Hepatocyte (in vitro differentiated cells): ENCODE measurements around the gene MTG1.

Experiments used
- EZH2 ChIP-seq: fragments of 200-600 bp; sonication (generic); IDR thresholded peaks from 2 replicates; pipeline ENCODE4 v1.6.1; 2016; ENCODE audit warnings: antibody characterized with exemption, mild to moderate bottlenecking, borderline replicate concordance
- EZH2phosphoT487 ChIP-seq: fragments of 200-600 bp; sonication (generic); IDR thresholded peaks from one replicate; pipeline ENCODE4 v1.6.1; 2018; ENCODE audit warnings: antibody characterized with exemption, mild to moderate bottlenecking, low read depth, moderate library complexity; ENCODE audit not compliant: unreplicated experiment, severe bottlenecking
- TF ChIP-seq, protein P1 (sequence below): fragments of 200-600 bp; sonication (generic); IDR thresholded peaks from 2 replicates; pipeline ENCODE4 v1.5.1; 2016; ENCODE audit warnings: antibody characterized with exemption, mild to moderate bottlenecking; ENCODE audit not compliant: poor library complexity

DNA sequence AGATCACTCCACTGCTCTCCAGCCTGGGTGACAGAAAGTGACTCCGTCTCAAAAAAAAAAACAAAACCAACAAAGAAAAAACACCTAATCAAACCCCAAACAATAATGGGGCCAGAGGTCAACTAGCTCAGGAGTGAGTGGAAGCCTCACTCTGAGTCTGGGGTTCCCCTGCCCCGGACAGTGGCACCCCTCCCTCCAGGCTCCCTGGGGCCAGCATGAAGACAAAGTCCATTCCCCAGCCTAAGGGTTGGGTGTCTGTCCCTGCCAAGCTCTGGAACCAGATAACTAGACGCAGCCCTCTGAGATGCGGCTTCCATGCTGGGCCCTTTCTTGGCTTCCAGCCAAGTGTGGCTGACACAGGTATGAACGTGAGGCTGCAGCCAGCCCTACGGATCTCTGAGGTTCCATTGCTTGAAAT lies 34.4 kb upstream of the MTG1 start:
- TF ChIP-seq, protein P1, sequence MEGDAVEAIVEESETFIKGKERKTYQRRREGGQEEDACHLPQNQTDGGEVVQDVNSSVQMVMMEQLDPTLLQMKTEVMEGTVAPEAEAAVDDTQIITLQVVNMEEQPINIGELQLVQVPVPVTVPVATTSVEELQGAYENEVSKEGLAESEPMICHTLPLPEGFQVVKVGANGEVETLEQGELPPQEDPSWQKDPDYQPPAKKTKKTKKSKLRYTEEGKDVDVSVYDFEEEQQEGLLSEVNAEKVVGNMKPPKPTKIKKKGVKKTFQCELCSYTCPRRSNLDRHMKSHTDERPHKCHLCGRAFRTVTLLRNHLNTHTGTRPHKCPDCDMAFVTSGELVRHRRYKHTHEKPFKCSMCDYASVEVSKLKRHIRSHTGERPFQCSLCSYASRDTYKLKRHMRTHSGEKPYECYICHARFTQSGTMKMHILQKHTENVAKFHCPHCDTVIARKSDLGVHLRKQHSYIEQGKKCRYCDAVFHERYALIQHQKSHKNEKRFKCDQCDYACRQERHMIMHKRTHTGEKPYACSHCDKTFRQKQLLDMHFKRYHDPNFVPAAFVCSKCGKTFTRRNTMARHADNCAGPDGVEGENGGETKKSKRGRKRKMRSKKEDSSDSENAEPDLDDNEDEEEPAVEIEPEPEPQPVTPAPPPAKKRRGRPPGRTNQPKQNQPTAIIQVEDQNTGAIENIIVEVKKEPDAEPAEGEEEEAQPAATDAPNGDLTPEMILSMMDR: no peak
- no peak for TF ChIP-seq EZH2
- TF ChIP-seq EZH2phosphoT487: no peak
